ENCODE measurements around the gene CD101. TPM values are rescaled to one million over a fixed set of nuclear protein-coding genes. Genes with fewer than 3 reads are reported as not detected.

Gene CD101
- total RNA-seq, 1 experiment from 2014 or later, result 1.8 TPM

GRCh38 chr1:117003223-117003875 is 1.8 kb downstream of the CD101 start:
- no CpG with 5 or more reads among the region's 2 CpGs for WGBS (ENCODE audit: extremely low coverage, insufficient read length, low lambda C conversion rate)
- no peaks in the 10 kb centered on the region for H4K20me1 ChIP-seq (ENCODE audit: control insufficient read depth, insufficient read depth, insufficient read length)
- H3K23ac ChIP-seq (ENCODE audit: insufficient read length, low read depth, low read length), result no peak overlapping the region
- DNase-seq, result no peak
- no peak overlapping the region for H4K5ac ChIP-seq (ENCODE audit: insufficient read length, low read depth, low read length)
- no peaks in the 10 kb centered on the region for H3K36me3 Mint-ChIP-seq (ENCODE audit: insufficient read depth in 1 of 3, low read depth in 3 of 3)
- H3K27me3 Mint-ChIP-seq (ENCODE audit: low read depth), result no peaks in the 10 kb centered on the region
- H3K27ac Mint-ChIP-seq, result peak overlapping the region in 2 of 3 experiments; percentile 2 to 50; a peak in 3 of 7 replicates
- no peaks in the 10 kb centered on the region for H3K23me2 ChIP-seq (ENCODE audit: insufficient read length, low read depth, low read length, poor library complexity, severe bottlenecking)
- no peak overlapping the region for H2AFZ ChIP-seq (ENCODE audit: low read length)
- H2BK15ac ChIP-seq (ENCODE audit: low read depth, low read length), result no peak overlapping the region
- H3K56ac ChIP-seq (ENCODE audit: insufficient read length, low read depth, low read length), result no peak overlapping the region
- no peaks in the 10 kb centered on the region for H3K9me3 ChIP-seq (ENCODE audit: control insufficient read depth, low read depth, low read length)
- no peak overlapping the region for H2BK12ac ChIP-seq (ENCODE audit: insufficient read length, low read depth, low read length)
- H4K8ac ChIP-seq (replicated peaks; ENCODE audit: insufficient read length, low read depth, low read length), result no peak overlapping the region
- peaks cover 17 to 22% of the 10 kb centered on the region in 2 experiments for H3K4me1 Mint-ChIP-seq
- no peak overlapping the region for H2BK5ac ChIP-seq (ENCODE audit: insufficient read length, low read length)
- no peak for TF ChIP-seq CTCF (conservative IDR thresholded peaks at IDR 0.05)
- H3T11ph ChIP-seq (ENCODE audit: low read length), result no peak overlapping the region
- no peaks in the 10 kb centered on the region for H3K79me1 ChIP-seq (ENCODE audit: insufficient read depth, low read depth, low read length, poor library complexity, severe bottlenecking)
- peaks cover 5% of the 10 kb centered on the region; the same call in 1 of the 2 replicates for H3K4me1 ChIP-seq (ENCODE audit: insufficient read depth, low read length)
- H2AK5ac ChIP-seq (ENCODE audit: insufficient read length, low read length), result no peak overlapping the region
- no peaks in the 10 kb centered on the region; the same call in 1 of the 2 replicates for H3K27me3 ChIP-seq (ENCODE audit: insufficient read depth, low read length)
- H3K4me2 ChIP-seq (ENCODE audit: insufficient read depth, insufficient read length, low read length), result no peak overlapping the region
- no peak overlapping the region for H2BK20ac ChIP-seq (ENCODE audit: low read depth, low read length, poor library complexity, severe bottlenecking)
- no peak overlapping the region for H2BK120ac ChIP-seq (ENCODE audit: low read depth, low read length, poor library complexity, severe bottlenecking)
- H3K79me2 ChIP-seq (ENCODE audit: insufficient read depth, low read length), result no peaks in the 10 kb centered on the region
- no peak overlapping the region for H3K18ac ChIP-seq (ENCODE audit: insufficient read length, low read depth, low read length)
- H3K9ac ChIP-seq (ENCODE audit: extremely low read depth, insufficient read length, low read length), result no peak overlapping the region
- no peak overlapping the region for H3K27ac ChIP-seq (ENCODE audit: insufficient read length, low read depth, low read length)
- no peaks in the 10 kb centered on the region for H3K9me3 Mint-ChIP-seq
- H3K14ac ChIP-seq (ENCODE audit: insufficient read depth, low read length), result no peak overlapping the region
- no peak overlapping the region for H4K91ac ChIP-seq (ENCODE audit: insufficient read length, low read depth, low read length)
- peak overlapping the region in 1 of 2 experiments; percentile 33; a peak in 2 of 5 replicates for H3K4me3 Mint-ChIP-seq
- H3K4ac ChIP-seq (ENCODE audit: low read depth, low read length), result no peak overlapping the region

All from H9 (cell line).